ENCODE measurements around the gene CD207.

The CD207 gene

DNA sequence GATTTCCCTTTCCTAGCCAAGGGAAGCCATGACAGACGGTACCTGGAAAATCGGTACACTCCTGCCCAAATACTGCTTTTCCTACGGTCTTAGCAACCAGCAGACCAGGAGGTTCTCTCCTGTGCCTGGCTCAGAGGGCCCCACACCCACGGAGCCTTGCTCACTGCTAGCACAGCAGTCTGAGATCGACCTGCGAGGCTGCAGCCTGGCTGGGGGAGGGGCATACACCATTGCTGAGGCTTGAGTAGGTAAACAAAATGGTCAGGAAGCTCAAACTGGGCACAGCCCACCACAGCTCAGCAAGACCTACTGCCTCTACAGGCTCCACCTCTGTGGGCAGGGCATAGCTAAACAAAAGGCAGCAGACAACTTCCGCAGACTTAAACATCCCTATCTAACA, 6.8 kb upstream of the CD207 start:
- TF ChIP-seq, protein P1, sequence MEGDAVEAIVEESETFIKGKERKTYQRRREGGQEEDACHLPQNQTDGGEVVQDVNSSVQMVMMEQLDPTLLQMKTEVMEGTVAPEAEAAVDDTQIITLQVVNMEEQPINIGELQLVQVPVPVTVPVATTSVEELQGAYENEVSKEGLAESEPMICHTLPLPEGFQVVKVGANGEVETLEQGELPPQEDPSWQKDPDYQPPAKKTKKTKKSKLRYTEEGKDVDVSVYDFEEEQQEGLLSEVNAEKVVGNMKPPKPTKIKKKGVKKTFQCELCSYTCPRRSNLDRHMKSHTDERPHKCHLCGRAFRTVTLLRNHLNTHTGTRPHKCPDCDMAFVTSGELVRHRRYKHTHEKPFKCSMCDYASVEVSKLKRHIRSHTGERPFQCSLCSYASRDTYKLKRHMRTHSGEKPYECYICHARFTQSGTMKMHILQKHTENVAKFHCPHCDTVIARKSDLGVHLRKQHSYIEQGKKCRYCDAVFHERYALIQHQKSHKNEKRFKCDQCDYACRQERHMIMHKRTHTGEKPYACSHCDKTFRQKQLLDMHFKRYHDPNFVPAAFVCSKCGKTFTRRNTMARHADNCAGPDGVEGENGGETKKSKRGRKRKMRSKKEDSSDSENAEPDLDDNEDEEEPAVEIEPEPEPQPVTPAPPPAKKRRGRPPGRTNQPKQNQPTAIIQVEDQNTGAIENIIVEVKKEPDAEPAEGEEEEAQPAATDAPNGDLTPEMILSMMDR (IDR thresholded peaks at IDR 0.05; ENCODE audit: unreplicated experiment in 3 of 3): no peak

DNA sequence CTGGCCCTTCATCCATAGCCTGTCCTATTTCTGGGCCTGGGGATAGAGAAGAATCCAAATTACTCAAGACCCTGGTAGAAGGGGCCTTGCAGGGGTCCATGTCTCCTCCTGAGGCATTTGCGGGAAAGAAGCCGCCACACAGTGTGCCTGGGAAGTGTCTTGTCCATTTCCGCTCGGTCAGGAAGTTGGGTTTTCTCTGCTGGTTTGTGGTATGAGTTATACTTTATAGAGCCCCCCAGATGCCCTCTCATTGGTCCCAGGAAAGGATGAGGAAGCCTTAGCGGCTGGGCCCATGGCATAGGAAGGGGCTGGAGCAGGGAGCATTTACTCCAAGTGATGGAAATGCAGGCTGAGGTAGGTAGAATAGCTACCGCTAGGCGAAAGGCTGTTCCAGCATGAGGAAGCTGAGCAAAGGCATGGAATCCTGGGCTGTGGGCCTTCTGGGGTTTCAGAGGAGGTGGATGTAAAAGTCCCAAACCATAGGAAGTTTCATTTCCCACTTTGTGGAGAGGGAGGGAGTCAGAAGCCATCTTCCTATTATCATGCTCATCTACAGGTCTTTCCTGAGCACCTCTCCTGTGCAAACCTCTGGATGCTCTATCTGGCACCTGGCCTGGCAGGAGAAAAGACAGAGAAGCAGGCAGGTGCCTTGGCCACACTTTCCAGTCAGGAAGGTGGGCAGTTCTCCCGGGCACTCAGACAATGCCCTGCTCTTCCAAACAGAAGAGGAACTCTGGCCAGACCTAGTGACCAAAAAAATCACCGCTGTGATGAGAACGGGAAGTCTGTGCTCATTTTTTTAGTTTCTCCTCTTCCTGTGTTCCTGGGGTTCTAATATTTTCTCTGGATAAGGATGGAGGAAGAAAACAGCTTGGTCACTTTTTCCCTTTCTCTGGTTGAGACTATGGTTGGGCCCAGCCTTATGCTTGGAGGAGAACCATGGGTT, 2.6 kb upstream of the CD207 start:
- Mint-ChIP-seq H3K36me3 (ENCODE audit: low read depth) (no peaks in the 10 kb centered on the region), H3K4me3 (no peak overlapping the region), H3K27me3 (ENCODE audit: low read depth) (peaks cover 29% of the 10 kb centered on the region), H3K4me1 (no peaks in the 10 kb centered on the region), H3K9me3 (peaks cover 3% of the 10 kb centered on the region), H3K27ac (no peak overlapping the region)
- TF ChIP-seq, protein P1 (IDR thresholded peaks at IDR 0.05; ENCODE audit: unreplicated experiment in 3 of 3): no peak

More for the DNA sequence above, 6.8 kb upstream of the CD207 start:
- H3K4me3 Mint-ChIP-seq: no peak overlapping the region
- H3K27me3 Mint-ChIP-seq (ENCODE audit: low read depth): peaks cover 29% of the 10 kb centered on the region
- H3K36me3 Mint-ChIP-seq (ENCODE audit: low read depth): no peaks in the 10 kb centered on the region
- H3K4me1 Mint-ChIP-seq: no peaks in the 10 kb centered on the region
- no peak overlapping the region for H3K27ac Mint-ChIP-seq
- peaks cover 8% of the 10 kb centered on the region for H3K9me3 Mint-ChIP-seq

DNA sequence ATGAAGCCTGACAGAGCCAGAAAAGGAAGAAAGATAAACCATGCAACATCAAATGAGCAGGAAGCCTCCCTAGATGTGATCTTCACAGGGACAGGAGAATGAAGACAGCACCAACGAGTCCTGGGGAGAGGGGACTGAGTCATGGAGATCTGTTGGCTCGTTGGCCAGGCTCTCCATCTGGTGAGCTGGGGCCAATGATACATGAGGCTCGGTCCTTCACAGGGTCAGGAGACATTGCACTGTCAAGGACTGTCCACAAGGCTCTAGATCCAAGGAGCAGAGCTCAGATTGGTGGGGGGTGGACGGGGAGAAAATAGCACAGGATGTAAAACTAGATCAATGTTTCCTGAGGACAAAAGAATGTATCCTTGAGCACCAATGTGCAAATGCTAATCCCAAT, 735 bp downstream of the CD207 start:
- H3K36me3 Mint-ChIP-seq (ENCODE audit: low read depth): no peaks in the 10 kb centered on the region
- H3K4me1 Mint-ChIP-seq: no peaks in the 10 kb centered on the region
- peaks cover 36% of the 10 kb centered on the region for H3K27me3 Mint-ChIP-seq (ENCODE audit: low read depth)
- no peaks in the 10 kb centered on the region for H3K9me3 Mint-ChIP-seq
- H3K27ac Mint-ChIP-seq: no peak overlapping the region
- H3K4me3 Mint-ChIP-seq: no peak overlapping the region
- TF ChIP-seq, protein P1 (IDR thresholded peaks at IDR 0.05; ENCODE audit: unreplicated experiment in 3 of 3): no peak

DNA sequence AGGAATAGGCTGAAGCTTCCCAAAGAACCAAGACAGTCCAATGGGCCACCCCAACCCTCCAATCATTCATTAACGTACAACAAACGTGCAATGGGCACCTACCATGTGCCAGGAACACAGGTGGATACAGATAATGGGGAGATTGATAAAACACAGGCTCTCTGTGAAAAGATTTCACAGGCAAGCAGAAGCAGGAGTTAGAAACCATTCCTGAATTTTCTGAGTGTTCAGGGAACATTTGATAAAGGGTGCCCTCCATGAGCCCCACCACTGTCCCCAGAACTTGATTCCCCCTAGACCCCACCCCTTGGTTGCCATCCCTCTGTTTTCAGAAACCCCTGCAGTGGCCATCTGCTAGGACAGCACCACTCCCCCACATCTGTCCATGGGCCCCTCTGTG, 1.5 kb downstream of the CD207 start:
- Mint-ChIP-seq H3K4me1 (peaks cover under 1% of the 10 kb centered on the region), H3K27me3 (ENCODE audit: low read depth) (peaks cover 38% of the 10 kb centered on the region), H3K4me3 (no peak overlapping the region), H3K36me3 (ENCODE audit: low read depth) (no peaks in the 10 kb centered on the region), H3K27ac (no peak overlapping the region), H3K9me3 (no peaks in the 10 kb centered on the region)
- TF ChIP-seq, protein P1 (IDR thresholded peaks at IDR 0.05; ENCODE audit: unreplicated experiment in 3 of 3): no peak

DNA sequence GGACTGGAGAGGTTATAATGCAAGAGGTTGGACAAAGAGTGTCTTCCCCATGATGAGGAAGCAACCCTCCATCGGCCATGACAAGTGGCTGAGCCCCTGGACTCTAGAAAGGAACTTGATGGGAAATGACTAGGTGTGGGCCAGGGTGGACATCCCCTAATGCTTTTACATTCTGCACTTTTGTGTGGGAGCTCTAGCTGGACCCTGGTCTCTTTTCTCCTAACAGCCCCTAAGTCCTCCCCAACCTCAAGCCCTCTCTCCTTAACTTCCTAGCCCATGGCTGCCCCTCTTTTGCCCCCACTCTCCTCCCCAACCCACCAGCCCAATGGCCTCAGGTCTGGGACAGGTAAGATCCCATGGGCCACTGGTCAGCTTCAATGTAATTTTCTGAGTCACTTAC, 2.4 kb downstream of the CD207 start:
- Mint-ChIP-seq H3K4me1 (peaks cover 6% of the 10 kb centered on the region), H3K36me3 (ENCODE audit: low read depth) (no peaks in the 10 kb centered on the region), H3K4me3 (no peak overlapping the region), H3K9me3 (no peaks in the 10 kb centered on the region), H3K27ac (no peak overlapping the region), H3K27me3 (ENCODE audit: low read depth) (peaks cover 35% of the 10 kb centered on the region)
- TF ChIP-seq, protein P1 (IDR thresholded peaks at IDR 0.05; ENCODE audit: unreplicated experiment in 3 of 3): no peak

DNA sequence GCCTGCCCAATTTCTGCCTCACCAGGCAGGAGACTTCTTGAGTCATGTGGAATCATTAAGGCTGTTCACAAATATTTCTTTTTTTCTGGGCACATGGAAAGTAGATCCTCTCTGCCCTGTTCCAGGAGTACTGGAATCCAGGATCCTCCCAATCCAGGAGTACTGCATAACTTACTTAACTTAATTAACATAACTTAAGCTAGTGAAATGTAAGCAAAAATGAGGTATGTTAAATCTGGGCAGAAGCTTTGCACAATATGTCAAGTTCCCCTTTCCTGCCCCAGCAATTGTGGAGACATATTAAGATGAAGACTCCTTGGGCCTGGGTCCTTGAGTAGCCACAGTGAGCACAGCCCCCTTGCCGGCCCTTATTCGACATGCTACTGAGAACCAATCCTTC, 3.2 kb downstream of the CD207 start:
- no peaks in the 10 kb centered on the region for H3K36me3 Mint-ChIP-seq (ENCODE audit: low read depth)
- no peak overlapping the region for H3K4me3 Mint-ChIP-seq
- H3K27me3 Mint-ChIP-seq (ENCODE audit: low read depth): peaks cover 35% of the 10 kb centered on the region
- peaks cover 10% of the 10 kb centered on the region for H3K4me1 Mint-ChIP-seq
- TF ChIP-seq, protein P1 (IDR thresholded peaks at IDR 0.05; ENCODE audit: unreplicated experiment in 3 of 3): no peak
- H3K27ac Mint-ChIP-seq: no peak overlapping the region
- no peaks in the 10 kb centered on the region for H3K9me3 Mint-ChIP-seq

Data from nephron (organoid).